Smooth muscle cell (in vitro differentiated cells): ENCODE results near the gene SLC44A5. TPM values are rescaled to one million over a fixed set of nuclear protein-coding genes. Genes with fewer than 3 reads are reported as not detected.

Source experiments
- DNase-seq: peaks from one replicate; lab custom pipeline; 2025; ENCODE audit not compliant: unreplicated experiment; lab: John Stamatoyannopoulos, UW
- H2AFZ ChIP-seq: fragments of 200-600 bp; sonication (generic); 2 replicates; pipeline ENCODE4 v1.6.0; 2016; ENCODE audit warnings: antibody characterized with exemption, low read depth, mild to moderate bottlenecking
- H3F3A ChIP-seq: fragments of 200-600 bp; sonication (generic); 2 replicates; pipeline ENCODE4 v1.6.0; 2017; ENCODE audit warnings: antibody characterized with exemption, low read depth
- H3K27ac ChIP-seq: fragments of 200-600 bp; sonication (generic); 2 replicates; pipeline ENCODE4 v1.5.1; 2016; ENCODE audit warnings: low read depth, mild to moderate bottlenecking
- H3K27me3 ChIP-seq: fragments of 200-600 bp; sonication (generic); 2 replicates; pipeline ENCODE4 v1.6.1; 2016; ENCODE audit warnings: low read depth, mild to moderate bottlenecking
- H3K36me3 ChIP-seq: fragments of 200-600 bp; sonication (generic); 2 replicates; pipeline ENCODE4 v1.5.1; 2016; ENCODE audit warnings: low read depth
- H3K4me1 ChIP-seq: fragments of 200-600 bp; sonication (generic); 2 replicates; pipeline ENCODE4 v1.5.1; 2016; ENCODE audit warnings: low read depth
- H3K4me2 ChIP-seq: fragments of 200-600 bp; sonication (generic); 2 replicates; pipeline ENCODE4 v1.6.0; 2016; ENCODE audit warnings: mild to moderate bottlenecking
- H3K4me3 ChIP-seq: fragments of 200-600 bp; sonication (generic); 2 replicates; pipeline ENCODE4 v1.5.1; 2016; ENCODE audit warnings: mild to moderate bottlenecking
- H3K79me2 ChIP-seq: fragments of 200-600 bp; sonication (generic); 2 replicates; pipeline ENCODE4 v1.6.0; 2016; ENCODE audit warnings: low read depth, mild to moderate bottlenecking
- H3K9ac ChIP-seq: fragments of 200-600 bp; sonication (generic); 2 replicates; pipeline ENCODE4 v1.6.0; 2016; ENCODE audit warnings: low read depth
- H3K9me3 ChIP-seq: fragments of 200-600 bp; sonication (generic); replicated peaks from 2 replicates; pipeline ENCODE4 v1.5.1; 2016; ENCODE audit warnings: low read depth
- H4K20me1 ChIP-seq: fragments of 200-600 bp; sonication (generic); 2 replicates; pipeline ENCODE4 v1.6.0; 2016; ENCODE audit warnings: low read depth
- WGBS: methylation state at CpG from one replicate; pipeline ENCODE4 v1.1.7; 2016; ENCODE audit warnings: low lambda C conversion rate; 5-methylcytosine and 5-hydroxymethylcytosine counted together
- polyA plus RNA-seq: library from polyadenylated mRNA; unstranded; fragments of >200 nt; fragmentation: Nextera tagmentation; extraction: Ambion mirVana; gene quantifications from 2 replicates; pipeline ENCODE4 v1.2.1, GENCODE V29; 2016
- total RNA-seq: library from RNA; depleted of rRNA; stranded (reverse); fragments of >200 nt; gene quantifications from 2 replicates; pipeline ENCODE4 v1.2.3, GENCODE V29; 2014
- TF ChIP-seq, protein P1 (sequence below): fragments of 200-600 bp; sonication (generic); IDR thresholded peaks from 2 replicates; pipeline ENCODE4 v1.5.1; 2017; ENCODE audit warnings: borderline replicate concordance, mild to moderate bottlenecking, antibody characterized with exemption; ENCODE audit not compliant: insufficient read depth, poor library complexity, severe bottlenecking

Gene SLC44A5
- total and polyA plus RNA-seq, 2 experiments from 2014 or later, result 0.89 to 4.4 TPM

DNA sequence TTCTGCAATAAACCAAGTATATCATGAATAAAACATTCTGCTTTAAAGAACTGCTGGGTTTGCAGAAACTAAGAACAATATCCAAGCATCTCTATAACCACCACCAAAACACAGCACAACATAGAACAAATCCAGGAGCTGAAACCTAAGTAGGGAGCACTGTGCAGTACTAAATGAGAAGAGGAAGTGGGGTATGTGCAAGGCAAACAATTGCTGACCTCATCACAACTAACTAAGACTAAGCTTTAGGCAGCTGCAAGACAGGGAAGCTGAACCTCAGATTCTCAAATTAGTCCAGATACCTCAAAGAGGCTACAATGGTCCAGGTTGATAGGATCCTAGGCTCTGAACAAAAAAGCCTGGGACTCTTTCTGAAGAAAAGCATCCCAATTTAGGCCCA is 172.6 kb downstream of the SLC44A5 start:
- TF ChIP-seq, protein P1, sequence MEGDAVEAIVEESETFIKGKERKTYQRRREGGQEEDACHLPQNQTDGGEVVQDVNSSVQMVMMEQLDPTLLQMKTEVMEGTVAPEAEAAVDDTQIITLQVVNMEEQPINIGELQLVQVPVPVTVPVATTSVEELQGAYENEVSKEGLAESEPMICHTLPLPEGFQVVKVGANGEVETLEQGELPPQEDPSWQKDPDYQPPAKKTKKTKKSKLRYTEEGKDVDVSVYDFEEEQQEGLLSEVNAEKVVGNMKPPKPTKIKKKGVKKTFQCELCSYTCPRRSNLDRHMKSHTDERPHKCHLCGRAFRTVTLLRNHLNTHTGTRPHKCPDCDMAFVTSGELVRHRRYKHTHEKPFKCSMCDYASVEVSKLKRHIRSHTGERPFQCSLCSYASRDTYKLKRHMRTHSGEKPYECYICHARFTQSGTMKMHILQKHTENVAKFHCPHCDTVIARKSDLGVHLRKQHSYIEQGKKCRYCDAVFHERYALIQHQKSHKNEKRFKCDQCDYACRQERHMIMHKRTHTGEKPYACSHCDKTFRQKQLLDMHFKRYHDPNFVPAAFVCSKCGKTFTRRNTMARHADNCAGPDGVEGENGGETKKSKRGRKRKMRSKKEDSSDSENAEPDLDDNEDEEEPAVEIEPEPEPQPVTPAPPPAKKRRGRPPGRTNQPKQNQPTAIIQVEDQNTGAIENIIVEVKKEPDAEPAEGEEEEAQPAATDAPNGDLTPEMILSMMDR, result no peak
- H3K9me3 ChIP-seq, result no peaks in the 10 kb centered on the region
- no peak overlapping the region for H3K4me3 ChIP-seq
- no peak overlapping the region for H3K27ac ChIP-seq
- no peak overlapping the region for H3K4me2 ChIP-seq
- H3K79me2 ChIP-seq, result no peaks in the 10 kb centered on the region
- H4K20me1 ChIP-seq, result no peaks in the 10 kb centered on the region
- H3K4me1 ChIP-seq, result peaks cover 2% of the 10 kb centered on the region
- H3F3A ChIP-seq, result no peaks in the 10 kb centered on the region
- no peak overlapping the region for H2AFZ ChIP-seq
- no peaks in the 10 kb centered on the region for H3K27me3 ChIP-seq
- no peak for DNase-seq
- no peak overlapping the region for H3K9ac ChIP-seq
- no peaks in the 10 kb centered on the region for H3K36me3 ChIP-seq

DNA sequence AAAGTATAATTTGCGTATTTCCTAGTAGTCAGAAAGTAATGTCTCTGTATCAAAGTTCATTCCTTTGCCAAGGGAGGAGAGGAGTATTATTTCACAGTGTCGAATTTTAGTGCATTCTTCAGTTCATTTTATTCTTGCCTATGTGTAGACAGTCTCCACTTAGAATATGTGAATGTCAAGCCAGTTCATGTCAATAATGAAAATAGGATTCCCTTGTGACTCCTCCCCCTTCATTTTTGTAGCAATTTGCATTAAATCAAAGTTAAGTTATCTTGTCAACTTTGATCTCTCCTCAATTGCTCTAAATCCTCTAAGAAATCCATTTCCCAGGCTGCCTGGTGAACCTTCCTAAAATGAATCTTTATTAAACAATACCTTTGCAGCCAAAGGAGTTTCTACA is 179.1 kb downstream of the SLC44A5 start:
- H3K79me2 ChIP-seq, result no peaks in the 10 kb centered on the region
- no peaks in the 10 kb centered on the region for H3K4me1 ChIP-seq
- H3K27ac ChIP-seq, result no peak overlapping the region
- 96% methylated on average over 2 of the region's 2 CpGs for WGBS
- H3K36me3 ChIP-seq, result no peaks in the 10 kb centered on the region
- H3K27me3 ChIP-seq, result no peaks in the 10 kb centered on the region
- no peaks in the 10 kb centered on the region for H4K20me1 ChIP-seq
- no peak overlapping the region for H3K9ac ChIP-seq
- TF ChIP-seq, protein P1, result no peak
- H3K4me2 ChIP-seq, result no peak overlapping the region
- no peaks in the 10 kb centered on the region for H3K9me3 ChIP-seq
- no peaks in the 10 kb centered on the region for H3F3A ChIP-seq
- no peak overlapping the region for H3K4me3 ChIP-seq
- DNase-seq, result no peak
- no peak overlapping the region for H2AFZ ChIP-seq

DNA sequence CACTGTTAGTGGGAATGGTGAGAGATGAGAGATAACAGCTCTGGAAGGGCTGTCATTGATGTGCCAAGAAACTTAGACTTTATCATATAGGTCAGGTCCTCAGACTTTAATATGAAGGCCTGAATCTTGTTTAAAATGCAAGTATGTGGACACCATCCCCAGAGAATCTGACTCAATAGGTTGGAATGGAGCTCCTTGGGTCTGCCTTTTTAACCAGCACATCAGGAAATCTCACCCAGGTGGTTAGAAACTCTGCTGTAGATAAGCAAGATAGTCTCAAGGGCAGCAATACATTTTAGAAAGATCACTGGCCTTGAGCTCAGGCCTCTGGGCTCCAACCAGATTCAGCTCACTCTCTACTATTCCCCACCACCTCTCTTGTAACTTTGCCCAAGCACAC is 180.4 kb downstream of the SLC44A5 start:
- no peak for DNase-seq
- H3K9me3 ChIP-seq, result no peaks in the 10 kb centered on the region
- no peaks in the 10 kb centered on the region for H3K27me3 ChIP-seq
- H3K4me3 ChIP-seq, result no peak overlapping the region
- H3F3A ChIP-seq, result no peaks in the 10 kb centered on the region
- H3K4me2 ChIP-seq, result no peak overlapping the region
- TF ChIP-seq, protein P1, result no peak
- H3K36me3 ChIP-seq, result no peaks in the 10 kb centered on the region
- H3K9ac ChIP-seq, result no peak overlapping the region
- H4K20me1 ChIP-seq, result no peaks in the 10 kb centered on the region
- H3K79me2 ChIP-seq, result no peaks in the 10 kb centered on the region
- no peak overlapping the region for H2AFZ ChIP-seq
- H3K27ac ChIP-seq, result no peak overlapping the region
- H3K4me1 ChIP-seq, result no peaks in the 10 kb centered on the region

DNA sequence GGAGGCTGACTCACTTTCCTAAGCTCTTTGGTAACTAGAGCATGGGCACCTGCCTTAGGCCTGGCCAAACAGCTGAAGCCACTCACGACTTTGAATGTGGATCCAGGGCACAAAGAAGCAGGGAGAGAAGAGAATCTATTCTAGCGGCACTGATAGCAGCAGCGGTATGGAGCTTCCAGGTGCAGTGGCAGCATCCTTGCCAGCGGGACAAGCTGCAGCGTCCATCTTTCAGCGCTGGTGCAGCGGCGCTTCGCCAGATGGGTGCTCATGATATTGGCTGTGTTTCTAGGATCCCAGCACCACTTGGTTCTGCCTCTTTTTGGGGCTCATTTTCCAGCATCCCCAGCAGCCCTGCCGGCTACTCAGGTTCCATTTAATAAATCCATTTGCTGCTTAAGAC is 184.2 kb downstream of the SLC44A5 start:
- TF ChIP-seq, protein P1, result no peak
- H3K27me3 ChIP-seq, result no peaks in the 10 kb centered on the region
- H3K36me3 ChIP-seq, result no peaks in the 10 kb centered on the region
- WGBS, result 94% methylated on average over 10 of the region's 10 CpGs
- no peak overlapping the region for H2AFZ ChIP-seq
- H3K4me3 ChIP-seq, result no peak overlapping the region
- no peak overlapping the region for H3K27ac ChIP-seq
- no peaks in the 10 kb centered on the region for H3K79me2 ChIP-seq
- H4K20me1 ChIP-seq, result no peaks in the 10 kb centered on the region
- no peaks in the 10 kb centered on the region for H3K4me1 ChIP-seq
- H3F3A ChIP-seq, result no peaks in the 10 kb centered on the region
- no peak for DNase-seq
- H3K9me3 ChIP-seq, result no peaks in the 10 kb centered on the region
- H3K9ac ChIP-seq, result no peak overlapping the region
- H3K4me2 ChIP-seq, result no peak overlapping the region
